GM21619 (cell line): ENCODE measurements around the gene APOO.

Experiments
- ATAC-seq: cut with Tn5 transposase; IDR thresholded peaks from one replicate; pipeline ENCODE4 v1.9.1; 2021; ENCODE audit not compliant: unreplicated experiment

APOO gene

GRCh38 chrX:23907498-23908218 lies at the start of gene APOO, which contains the start of gene CXorf58:
Gene APOO, minus strand, starts transcription at chrX:23907938. Its CDS starts 236 bp downstream, at chrX:23907702.
Gene CXorf58, plus strand, starts transcription at chrX:23908006. Its CDS starts 2,297 bp downstream, at chrX:23910303.
- peak; percentile 88 for ATAC-seq

DNA sequence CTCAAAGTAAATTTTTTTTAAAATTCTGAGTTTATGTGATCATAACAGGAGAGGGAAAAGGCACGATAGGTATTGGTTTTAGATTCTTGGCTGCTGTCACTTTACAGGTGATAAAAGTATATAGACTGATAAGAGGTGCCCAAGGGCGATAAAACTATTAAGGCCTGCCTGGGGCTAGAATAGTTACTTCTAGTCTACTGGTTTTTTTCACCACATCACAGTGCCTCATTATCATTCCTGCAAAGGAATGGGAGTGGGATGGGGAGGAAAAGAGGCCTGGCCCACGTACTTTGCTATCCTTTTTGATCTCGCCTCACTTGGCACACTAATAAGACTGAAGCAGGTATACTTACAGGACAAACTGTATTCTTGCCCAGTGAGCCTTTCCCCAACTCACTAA lies 46.7 kb upstream of the APOO start:
- ATAC-seq = no peak

- ATAC-seq = no peak
Observed at GRCh38 chrX:23953908-23954269, 46.2 kb upstream of the APOO start.

DNA sequence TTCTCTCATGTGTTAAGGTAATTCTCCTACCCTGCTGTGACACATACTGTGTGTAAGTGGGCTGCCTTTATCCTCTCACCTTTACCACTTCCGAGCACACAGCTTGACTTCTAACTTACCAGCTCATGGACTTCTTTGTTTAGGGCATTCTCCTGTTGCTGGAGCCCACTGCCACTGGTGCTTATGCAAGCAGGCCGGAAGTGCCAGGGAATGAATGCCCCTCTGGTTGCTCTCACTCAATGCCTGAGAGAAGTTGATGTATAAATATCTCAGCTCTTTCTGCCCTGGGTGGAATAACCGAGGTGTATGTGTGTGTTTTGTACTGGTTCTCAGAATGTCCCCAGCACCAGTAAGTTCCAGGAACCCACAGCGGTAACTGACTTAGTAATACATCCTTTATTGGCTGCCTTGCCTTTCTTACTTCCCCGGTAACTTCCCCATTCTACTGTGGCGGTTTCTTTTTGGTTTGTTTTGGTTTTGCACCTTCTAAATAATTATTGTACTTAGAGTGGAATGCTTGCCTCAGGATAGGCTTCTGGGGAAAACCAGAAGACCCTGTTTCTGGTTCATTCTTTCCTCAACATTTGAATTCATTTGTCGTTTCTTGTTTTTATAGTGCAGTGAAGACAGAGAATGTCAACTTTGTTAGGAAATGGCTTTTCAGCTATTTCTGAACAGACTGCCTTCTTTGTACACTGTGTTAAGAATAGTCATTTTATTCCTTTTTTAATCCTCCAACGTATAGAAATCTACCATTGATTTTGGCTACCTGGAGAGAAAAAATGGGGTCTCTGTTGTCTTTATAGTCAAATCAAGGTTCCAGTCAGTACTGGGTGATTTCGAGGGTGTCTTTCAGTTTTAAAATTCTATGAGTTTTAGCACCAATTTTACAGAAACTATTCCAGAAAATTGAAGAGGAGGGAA lies 45.5 kb upstream of the APOO start:
- peak; percentile 97 for ATAC-seq

DNA sequence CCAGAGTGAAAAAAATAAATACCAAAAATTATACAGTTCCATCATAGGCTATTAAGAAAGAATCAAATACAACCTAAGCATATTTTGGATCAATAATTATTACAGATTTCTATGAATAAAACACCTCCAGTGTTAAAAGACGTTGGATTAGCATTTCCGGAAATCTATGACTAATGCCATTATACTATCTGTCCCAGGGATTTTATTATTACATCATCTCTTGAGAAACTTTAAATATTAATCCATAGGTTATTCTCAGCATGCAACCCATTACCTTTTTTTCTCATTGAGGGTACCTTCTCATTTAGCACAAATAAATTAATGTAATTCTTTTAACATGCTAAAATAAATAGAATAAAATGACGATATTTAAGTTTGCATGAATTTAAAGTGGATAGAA lies 44.7 kb upstream of the APOO start:
- no peak for ATAC-seq

DNA sequence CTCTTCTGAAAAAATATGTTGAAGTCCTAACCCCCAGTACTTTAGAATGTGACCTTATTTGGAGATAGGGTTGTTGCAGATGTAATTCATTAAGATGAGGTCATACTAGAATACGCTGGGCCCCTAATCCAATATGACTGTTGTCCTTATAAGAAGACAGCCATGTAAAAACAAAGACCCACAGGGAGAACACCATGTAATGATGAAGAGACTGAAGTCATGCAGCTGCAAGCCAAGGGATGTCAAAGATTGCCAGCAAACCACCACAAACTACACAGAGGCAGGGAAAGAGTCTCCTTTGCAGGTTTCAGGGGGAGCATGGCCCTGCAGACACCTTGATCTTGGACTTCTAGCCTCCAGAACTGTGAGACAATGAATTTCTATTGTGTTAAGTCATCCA lies 37.5 kb upstream of the APOO start:
- no peak for ATAC-seq

- ATAC-seq = no peak
Observed at GRCh38 chrX:23944234-23944633, 36.5 kb upstream of the APOO start.

GRCh38 chrX:23939203-23939602 lies 31.5 kb upstream of the APOO start:
- ATAC-seq = no peak

DNA sequence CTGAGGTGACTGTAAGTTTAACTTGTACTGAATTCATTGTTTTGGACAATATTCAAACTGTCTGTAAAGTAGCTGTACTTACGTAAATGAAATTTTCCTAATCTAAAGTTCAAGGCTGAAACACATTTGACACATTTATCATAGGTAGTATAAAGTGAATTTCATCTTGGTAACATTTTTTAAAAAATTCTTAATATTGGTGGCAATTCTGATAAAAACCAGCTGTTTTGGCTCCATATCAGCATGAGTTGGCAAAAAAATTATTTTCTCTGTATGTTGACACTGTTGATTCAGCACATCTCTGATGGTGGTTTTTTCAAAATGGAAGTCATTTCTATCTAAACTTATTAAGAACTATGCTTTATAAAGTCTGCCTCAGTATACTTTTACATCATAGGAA lies 31.0 kb upstream of the APOO start:
- ATAC-seq = no peak

DNA sequence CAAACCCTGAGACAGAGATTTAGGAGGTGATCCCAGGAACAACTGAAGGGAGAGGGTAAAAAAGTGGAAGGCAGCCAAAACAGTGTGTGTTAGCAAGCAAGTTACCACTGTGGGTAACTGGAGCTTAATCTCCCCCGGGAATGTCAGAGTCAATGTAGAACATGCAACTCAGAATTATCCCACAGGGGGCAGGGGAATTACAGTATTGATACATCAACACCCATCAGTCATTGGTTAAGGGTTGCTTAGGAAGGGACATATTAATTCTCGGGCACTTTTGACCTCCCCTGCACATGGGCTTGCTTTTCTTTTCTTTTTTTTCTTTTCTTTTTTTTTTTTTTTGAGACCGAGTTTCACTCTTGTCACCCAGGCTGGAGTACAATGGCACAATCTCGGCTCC lies 29.4 kb upstream of the APOO start:
- ATAC-seq = no peak

GRCh38 chrX:23936180-23936579 lies 28.4 kb upstream of the APOO start:
- ATAC-seq = no peak

GRCh38 chrX:23935106-23935505 lies 27.4 kb upstream of the APOO start:
- no peak for ATAC-seq

GRCh38 chrX:23932046-23932445 lies 24.3 kb upstream of the APOO start:
- ATAC-seq = no peak

- no peak for ATAC-seq
Observed at GRCh38 chrX:23930894-23931604, 23.3 kb upstream of the APOO start.

DNA sequence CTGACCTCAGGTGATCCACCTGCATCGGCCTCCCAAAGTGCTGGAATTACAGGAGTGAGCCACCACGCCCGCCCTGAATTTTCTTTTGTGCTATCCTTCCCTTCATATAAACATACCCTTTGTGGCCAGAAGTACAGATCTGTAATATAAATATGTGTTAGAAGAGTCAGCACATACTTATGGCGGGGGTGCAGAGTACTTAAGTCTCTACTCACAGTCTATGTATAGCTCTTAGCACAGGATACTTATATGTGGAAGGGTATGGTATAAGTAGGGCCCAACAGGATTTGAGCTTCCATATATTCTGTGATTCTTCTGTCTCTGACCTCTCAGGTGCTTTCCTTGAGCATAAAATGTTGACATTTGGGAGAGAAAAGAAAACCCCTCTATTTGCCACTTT lies 18.3 kb upstream of the APOO start:
- ATAC-seq = no peak

DNA sequence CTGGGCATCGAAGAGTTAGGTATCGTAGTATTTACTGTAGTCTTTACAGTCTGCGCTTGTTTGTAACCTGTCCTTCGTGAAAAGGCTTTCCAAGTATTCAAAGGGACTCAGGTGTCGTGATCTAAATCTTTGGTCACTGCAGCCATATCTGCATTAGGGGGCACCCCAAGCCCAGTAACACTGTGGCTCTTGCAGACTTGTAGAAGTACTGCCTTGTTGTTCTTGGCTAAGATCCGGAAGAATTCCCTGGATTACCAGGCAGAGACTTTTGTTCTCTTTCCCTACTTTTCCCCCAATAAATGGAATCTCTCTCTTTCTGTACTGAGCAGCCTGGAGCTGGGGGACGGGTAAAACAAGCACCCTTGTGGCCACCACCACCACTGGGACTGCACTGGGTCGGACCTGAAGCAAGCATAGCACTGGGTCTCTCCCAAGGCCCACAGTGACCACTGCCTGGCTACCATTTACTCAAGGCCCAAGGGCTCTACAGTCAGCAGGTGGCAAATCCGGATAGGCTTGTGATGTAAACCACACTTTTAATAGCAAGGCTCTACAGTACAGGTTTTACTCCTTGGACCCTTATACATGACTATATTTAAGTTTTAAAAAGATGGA lies 12.1 kb upstream of the APOO start:
- no peak for ATAC-seq

DNA sequence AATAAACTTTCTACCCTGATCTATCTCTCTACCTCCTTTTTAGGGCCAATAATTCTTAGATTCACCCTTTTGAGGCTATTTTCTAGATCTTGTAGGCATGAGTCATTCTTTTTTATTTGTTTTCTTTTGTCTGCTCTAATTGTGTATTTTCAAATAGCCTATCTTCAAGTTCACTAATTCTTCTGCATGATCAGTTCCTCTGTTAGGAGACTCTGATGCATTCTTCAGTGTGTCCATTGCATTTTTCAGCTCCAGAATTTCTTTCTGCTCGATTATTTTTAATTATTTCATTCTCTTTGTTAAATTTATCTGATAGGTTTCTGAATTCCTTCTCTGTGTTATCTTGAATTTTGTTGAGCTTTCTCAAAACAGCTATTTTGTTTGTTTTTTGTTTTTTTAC lies 11.4 kb upstream of the APOO start:
- ATAC-seq = no peak

- no peak for ATAC-seq
Observed at GRCh38 chrX:23911126-23911835, 3.5 kb upstream of the APOO start.

DNA sequence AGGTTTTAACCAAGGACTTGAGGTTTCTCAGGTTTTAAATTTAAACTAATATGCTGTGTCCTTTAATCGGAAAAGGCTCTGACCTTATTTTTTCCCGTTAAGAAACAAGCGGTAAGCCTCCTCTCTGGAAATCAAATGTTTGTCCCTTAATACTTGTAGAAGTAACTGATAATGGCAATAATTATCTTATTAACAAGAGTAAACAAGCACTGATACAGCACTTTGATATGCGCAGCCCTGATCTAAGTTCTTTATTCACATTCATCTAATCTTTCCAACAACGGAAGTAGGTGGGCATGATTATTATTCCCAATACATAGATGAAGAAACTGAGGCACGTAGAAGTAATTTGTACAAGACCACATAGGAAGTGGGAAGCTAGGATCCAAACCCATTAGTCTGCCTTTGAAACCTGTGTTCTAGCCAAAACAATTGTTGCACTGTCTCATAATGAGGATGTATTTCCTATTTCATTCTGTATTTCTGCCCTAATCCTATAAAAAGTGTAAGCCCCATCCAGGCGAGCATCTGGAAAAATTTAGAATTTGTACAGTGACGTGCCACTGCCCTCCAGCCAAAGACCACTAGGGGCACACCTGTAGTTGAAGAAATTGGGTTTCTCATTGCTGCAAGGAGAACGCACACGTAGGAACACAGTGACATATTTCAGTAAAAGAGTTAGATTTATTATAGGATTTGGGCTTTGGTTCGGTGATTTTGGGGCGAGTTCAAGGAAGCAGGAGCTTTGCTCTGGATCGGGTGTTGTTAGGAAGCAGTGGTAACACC lies 674 bp upstream of the APOO start:
- ATAC-seq = no peak

- no peak for ATAC-seq
Observed at GRCh38 chrX:23907111-23907497, 634 bp downstream of the APOO start.
